ENCODE data around the gene VSX1. TPM values are rescaled to one million over a fixed set of nuclear protein-coding genes. Genes with fewer than 3 reads are reported as not detected.

The VSX1 gene
- total and polyA plus RNA-seq, 4 donors, result 0.03 to 0.08 TPM; not detected in 2

GRCh38 chr20:25055711-25056495, 26.0 kb downstream of the VSX1 start:
- peak; percentile 65 for DNase-seq (ENCODE audit: low spot score)
- TF ChIP-seq JUND (IDR thresholded peaks at IDR 0.05) (no peak), FOXA2 (IDR thresholded peaks at IDR 0.05) (no peak), CTCF (IDR thresholded peaks at IDR 0.05; ENCODE audit: low read depth, low read length, missing input control) (no peak), GABPA (IDR thresholded peaks at IDR 0.05 in 1 of 2, conservative IDR thresholded peaks at IDR 0.05 in 1 of 2) (no peak), RAD21 (IDR thresholded peaks at IDR 0.05) (no peak), HNF4A (conservative IDR thresholded peaks at IDR 0.05) (no peak), REST (IDR thresholded peaks at IDR 0.05) (no peak), TAF1 (conservative IDR thresholded peaks at IDR 0.05) (no peak), NR2F2 (IDR thresholded peaks at IDR 0.05) (no peak), SP1 (IDR thresholded peaks at IDR 0.05) (no peak), EGR1 (IDR thresholded peaks at IDR 0.05; ENCODE audit: low read depth in 2 of 2) (no peak), HNF4G (IDR thresholded peaks at IDR 0.05) (no peak), FOXA1 (IDR thresholded peaks at IDR 0.05) (no peak), YY1 (IDR thresholded peaks at IDR 0.05) (no peak)
- TF ChIP-seq, protein P1, sequence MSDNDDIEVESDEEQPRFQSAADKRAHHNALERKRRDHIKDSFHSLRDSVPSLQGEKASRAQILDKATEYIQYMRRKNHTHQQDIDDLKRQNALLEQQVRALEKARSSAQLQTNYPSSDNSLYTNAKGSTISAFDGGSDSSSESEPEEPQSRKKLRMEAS (IDR thresholded peaks at IDR 0.05), result no peak
- TF ChIP-seq, protein P2, sequence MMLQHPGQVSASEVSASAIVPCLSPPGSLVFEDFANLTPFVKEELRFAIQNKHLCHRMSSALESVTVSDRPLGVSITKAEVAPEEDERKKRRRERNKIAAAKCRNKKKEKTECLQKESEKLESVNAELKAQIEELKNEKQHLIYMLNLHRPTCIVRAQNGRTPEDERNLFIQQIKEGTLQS (IDR thresholded peaks at IDR 0.05), result no peak
- TF ChIP-seq, protein P3, sequence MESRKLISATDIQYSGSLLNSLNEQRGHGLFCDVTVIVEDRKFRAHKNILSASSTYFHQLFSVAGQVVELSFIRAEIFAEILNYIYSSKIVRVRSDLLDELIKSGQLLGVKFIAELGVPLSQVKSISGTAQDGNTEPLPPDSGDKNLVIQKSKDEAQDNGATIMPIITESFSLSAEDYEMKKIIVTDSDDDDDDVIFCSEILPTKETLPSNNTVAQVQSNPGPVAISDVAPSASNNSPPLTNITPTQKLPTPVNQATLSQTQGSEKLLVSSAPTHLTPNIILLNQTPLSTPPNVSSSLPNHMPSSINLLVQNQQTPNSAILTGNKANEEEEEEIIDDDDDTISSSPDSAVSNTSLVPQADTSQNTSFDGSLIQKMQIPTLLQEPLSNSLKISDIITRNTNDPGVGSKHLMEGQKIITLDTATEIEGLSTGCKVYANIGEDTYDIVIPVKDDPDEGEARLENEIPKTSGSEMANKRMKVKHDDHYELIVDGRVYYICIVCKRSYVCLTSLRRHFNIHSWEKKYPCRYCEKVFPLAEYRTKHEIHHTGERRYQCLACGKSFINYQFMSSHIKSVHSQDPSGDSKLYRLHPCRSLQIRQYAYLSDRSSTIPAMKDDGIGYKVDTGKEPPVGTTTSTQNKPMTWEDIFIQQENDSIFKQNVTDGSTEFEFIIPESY (IDR thresholded peaks at IDR 0.05), result no peak
- no peak overlapping the region for H3K4me3 ChIP-seq (ENCODE audit: low read depth in 1 of 3, low read length in 3 of 3)
- WGBS, result 81% methylated on average over 8 of the region's 8 CpGs
- H3K27ac ChIP-seq (ENCODE audit: low read depth in 1 of 2, low read length in 2 of 2), result peak overlapping the region in 1 of 2 donors; percentile 21
- no peaks in the 10 kb centered on the region for H3K36me3 ChIP-seq (ENCODE audit: control insufficient read depth in 4 of 4, insufficient read depth in 3 of 4, low read depth in 1 of 4, low read length in 3 of 4)
- H3K9me3 ChIP-seq (ENCODE audit: control insufficient read depth in 4 of 4, low read length in 3 of 4), result no peaks in the 10 kb centered on the region
- H3K4me1 ChIP-seq (ENCODE audit: control insufficient read depth in 4 of 4, insufficient read depth in 4 of 4, low read length in 3 of 4), result peaks cover 7 to 47% (median 25%) of the 10 kb centered on the region in 4 donors
- no peaks in the 10 kb centered on the region for H3K27me3 ChIP-seq (ENCODE audit: control insufficient read depth in 4 of 4, insufficient read depth in 4 of 4, low read length in 3 of 4)
- H3K9ac ChIP-seq (ENCODE audit: low read depth in 1 of 2, low read length in 2 of 2), result no peak overlapping the region
